Measurements from ENCODE around the gene GOLGA6L26. TPM values are rescaled to one million over a fixed set of nuclear protein-coding genes. Genes with fewer than 3 reads are reported as not detected.
"Not testable (repeated sequence)": the region's sequence is repeated elsewhere in the genome, so short reads cannot be mapped to it uniquely, and the experiment has no call there.

Gene GOLGA6L26, protein sequence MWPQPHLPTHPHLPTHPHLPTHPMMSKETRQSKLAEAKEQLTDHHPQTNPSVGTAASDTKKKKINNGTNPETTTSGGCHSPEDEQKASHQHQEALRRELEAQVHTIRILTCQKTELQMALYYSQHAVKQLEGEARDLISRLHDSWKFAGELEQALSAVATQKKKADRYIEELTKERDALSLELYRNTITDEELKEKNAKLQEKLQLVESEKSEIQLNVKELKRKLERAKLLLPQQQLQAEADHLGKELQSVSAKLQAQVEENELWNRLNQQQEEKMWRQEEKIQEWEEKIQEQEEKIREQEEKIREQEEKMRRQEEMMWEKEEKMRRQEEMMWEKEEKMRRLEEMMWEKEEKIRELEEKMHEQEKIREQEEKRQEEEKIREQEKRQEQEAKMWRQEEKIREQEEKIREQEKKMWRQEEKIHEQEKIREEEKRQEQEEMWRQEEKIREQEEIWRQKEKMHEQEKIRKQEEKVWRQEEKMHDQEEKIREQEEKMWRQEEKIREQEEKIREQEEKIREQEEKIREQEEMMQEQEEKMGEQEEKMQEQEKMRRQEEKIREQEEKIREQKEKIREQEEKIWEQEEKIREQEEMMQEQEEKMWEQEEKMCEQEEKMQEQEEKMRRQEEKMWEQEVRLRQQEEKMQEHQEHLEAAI
- not detected for polyA plus RNA-seq (ENCODE audit: insufficient read depth in 1 of 5, insufficient read length in 5 of 5, low replicate concordance in 1 of 5)
- long read RNA-seq, donor 1 = 0 reads
- long read RNA-seq, donor 2 = 0 reads
- long read RNA-seq, donor 3 = 0 reads
- long read RNA-seq, donor 4 = 0 reads
- long read RNA-seq, donor 5 = 0 reads
- long read RNA-seq, donor 6 = 0 reads
- long read RNA-seq, donor 7 = 0 reads
- long read RNA-seq, donor 8 = 0 reads

DNA sequence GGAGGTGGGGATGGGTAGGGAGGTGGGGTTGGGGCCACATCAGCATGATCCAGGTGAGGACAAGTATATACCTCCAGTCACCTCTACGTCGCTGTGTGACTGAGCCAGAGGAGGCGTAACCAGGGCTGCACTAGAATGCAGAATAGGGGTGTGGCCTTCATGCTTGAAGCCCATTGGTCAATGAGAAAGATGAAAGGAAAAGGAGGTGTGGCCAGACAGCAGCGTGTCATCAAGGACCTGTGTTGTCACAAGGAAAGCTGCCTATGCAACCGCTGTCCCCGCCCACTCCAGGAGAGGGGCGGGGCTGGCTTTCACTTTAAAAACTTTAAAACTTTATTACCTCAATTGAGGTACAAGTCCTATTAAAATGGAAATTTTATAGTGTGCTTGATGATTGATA, at the start of gene GOLGA6L26:
GOLGA6L26 (minus strand) TSS at position 101 of the 400 bp plus-strand sequence; CDS start at position 40, 61 bp downstream.
- not testable (repeated sequence) for DNase-seq

DNA sequence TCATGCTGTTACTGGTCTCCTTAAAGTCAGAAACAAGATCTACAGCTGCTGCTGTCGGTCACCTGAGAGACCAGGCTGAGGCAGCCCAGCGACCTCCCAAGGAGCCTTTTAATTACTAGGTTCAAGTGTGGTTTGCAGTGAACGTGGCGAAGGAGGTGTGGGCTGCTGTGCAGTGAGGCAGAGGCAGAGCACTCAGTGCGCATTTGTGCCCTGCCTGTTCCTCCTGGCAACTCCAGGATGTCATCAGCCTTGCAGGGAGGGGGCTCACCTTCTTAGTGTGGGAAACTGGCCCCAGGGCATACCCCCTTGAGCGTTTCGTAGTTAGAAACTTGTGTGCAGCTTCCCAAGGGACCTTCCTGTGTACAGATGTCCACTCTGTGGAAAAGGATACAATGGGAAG, 47.2 kb upstream of the GOLGA6L26 start:
- not testable (repeated sequence) for DNase-seq

DNA sequence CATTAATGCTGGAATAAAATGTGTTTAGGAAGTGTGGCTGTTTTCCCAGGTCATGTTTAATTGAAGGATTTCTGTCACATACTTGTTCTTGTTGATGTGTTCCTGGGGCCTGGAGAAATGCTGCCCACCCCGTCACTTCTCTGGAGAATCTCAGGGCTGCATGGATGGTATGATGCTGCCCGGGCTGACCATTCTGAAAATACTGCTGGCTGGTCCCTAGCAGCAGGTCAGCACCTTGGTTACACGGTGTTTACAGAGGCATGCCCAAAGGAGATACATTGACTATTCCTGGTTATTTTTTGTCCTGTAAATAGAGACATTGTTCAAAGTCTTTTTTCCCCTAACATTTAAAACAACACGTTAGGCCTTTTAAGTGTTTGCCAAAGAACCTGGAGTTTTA, 46.7 kb upstream of the GOLGA6L26 start:
- not testable (repeated sequence) for DNase-seq

DNA sequence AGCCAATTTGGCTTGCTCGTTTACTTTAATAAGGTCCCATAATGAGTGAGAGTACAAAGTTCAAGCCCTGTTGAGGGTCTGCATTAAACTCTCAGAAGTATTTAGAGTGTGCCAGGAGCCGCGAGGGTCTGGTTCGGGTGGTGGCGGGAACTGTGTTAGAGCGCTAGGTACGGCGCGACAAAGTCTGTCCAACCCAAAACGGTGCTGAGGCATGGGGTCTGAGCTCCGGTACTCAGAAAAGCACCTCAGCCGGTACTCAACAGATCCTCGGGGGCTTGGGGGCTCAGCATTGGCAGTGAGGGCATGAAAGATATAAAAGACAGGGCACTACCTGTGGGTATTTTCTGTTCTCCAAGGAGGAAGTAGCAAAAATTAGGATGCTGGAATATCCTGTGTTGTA, 45.0 kb upstream of the GOLGA6L26 start:
- DNase-seq = not testable (repeated sequence)

DNA sequence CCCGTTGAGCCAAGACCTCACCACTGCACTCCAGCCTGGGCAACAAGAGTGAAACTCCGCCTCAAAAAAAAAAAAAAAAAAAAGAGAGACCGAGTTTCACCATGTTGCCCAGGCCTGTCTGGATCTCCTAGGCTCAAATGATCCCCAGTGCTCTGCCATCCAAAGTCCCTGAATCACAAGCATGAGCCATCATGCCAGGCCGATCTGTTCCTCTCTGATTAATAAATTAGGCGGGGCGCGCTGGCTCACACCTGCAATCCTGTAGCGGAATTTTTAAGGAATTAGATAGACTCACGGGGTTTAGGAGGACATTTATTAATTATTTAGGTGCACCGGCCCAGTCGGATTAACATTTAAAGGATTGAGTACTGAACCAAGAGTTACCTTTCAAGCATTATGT, 40.2 kb upstream of the GOLGA6L26 start:
- DNase-seq = not testable (repeated sequence)

DNA sequence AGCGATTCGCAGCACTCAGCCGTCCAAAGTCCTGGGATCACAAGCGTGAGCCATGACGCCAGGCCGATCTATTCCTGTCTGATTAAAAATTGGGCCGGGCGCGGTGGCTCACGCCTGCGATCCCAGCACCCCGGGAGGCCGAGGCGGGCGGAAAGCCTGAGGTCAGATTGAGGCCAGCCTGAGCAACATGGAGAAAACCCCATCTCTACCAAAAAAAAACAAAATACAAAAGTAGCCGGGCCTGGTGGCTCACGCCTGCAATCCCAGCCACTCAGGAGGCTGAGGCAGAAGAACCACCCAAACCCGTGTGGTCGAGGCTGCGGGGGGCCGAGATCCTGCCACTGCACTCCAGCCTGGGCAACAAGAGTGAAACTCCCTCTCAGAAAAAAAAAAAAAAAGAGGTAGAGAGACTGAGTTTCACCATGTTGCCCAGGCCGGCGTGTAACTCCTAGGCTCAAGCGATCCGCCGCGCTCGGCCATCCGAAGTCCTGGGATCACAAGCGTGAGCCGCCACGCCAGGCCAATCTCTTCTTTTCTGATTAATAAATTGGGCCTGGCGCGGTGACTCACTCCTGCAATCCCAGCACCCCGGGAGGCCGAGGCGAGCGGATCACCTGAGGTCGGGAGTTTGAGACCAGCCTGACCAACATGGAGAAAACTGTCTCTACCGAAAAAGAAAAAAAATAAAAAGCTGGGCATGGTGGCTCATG, 39.0 kb upstream of the GOLGA6L26 start:
- DNase-seq = not testable (repeated sequence)

DNA sequence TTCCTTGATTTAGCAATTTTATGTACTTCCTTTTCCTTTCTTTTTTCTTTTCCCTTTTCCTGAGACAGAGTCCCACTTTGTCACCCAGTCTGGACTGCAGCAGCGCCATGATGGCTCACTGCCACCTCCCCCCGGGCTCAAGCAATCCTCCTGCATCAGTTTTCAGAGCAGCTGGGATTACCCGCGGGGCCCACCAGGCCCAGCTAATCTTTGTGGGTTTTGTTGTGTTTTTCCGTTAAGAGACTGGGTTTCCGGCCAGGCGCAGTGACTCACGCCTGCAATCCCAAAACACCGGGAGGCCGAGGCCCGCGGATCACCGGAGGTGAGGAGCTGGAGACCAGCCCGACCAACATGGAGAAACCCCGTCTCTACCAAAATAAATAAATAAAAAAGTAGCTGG, 38.3 kb upstream of the GOLGA6L26 start:
- DNase-seq = no peak

DNA sequence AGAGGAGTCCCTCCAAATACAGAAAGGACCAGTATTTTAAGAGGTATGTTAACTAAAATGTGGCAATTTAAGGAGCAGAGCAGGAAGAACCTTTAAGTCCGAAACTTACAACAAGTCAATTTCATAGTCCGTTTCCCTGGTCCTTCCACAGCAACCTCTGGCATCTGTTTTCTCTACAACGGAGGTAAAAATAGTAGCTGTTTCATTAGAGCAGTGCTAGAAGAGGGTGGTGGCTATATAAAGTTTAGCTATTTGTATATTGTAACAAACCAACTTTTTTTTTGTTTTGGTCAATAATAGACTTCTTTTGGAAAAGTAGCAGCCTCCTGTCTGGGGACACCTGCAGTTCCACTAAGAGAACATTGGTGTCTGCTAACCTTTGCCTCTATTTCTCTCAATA, 37.9 kb upstream of the GOLGA6L26 start:
- DNase-seq = not testable (repeated sequence)

DNA sequence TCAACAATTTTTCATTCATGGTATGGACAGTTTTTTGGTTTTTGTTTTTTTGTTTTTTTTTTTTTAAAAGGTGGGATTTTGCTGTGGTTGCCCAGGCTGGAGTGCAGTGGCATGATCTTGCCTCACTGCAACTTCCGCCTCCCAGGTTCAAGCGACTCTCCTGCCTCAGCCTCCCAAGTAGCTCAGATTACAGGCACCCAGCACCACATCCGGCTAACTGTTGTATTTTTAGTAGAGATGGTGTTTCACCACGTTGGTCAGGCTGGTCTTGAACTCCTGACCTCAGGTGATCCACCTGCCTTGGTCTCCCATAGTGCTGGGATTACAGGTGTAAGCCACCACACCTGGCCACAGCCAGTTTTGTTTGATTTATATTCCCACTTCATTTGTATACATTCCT, 37.1 kb upstream of the GOLGA6L26 start:
- not testable (repeated sequence) for DNase-seq

DNA sequence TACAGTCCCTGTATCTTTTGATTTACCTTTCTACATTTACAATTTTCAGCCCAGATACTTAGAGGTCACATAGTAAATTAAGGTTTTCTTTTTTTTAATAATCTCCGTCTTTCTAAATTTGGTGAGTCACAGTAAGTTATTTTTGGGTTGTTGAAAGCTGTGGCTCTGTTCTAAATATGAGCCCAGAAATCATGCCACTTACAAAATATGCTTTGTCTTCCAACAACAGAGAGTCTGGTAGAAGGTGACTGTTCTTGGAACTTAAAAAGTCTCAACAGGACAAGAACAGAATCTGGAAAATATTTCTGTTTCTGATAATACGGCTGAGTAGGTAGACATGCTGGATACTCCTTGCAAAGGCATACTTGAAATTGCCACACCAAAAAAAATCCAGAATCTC, 36.6 kb upstream of the GOLGA6L26 start:
- DNase-seq = no peak

DNA sequence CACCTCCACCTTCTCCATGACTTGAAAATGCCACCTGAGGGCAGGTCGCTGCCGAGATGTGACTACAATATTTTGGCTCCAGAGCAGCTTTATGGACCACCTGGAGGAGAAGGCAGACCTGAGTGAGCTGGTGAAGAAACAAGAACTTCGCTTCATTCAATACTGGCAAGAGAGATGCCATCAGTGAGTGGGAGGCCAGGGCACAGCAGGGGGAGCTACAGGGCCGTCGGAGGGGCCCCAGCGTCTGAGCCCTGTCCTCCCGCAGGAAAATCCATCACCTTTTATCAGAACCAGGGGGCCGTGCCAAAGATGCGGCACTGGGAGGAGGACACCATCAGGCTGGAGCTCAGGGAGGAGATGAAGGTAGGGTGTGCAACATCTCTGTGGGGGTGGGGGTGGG, 30.3 kb upstream of the GOLGA6L26 start:
- DNase-seq = not testable (repeated sequence)

DNA sequence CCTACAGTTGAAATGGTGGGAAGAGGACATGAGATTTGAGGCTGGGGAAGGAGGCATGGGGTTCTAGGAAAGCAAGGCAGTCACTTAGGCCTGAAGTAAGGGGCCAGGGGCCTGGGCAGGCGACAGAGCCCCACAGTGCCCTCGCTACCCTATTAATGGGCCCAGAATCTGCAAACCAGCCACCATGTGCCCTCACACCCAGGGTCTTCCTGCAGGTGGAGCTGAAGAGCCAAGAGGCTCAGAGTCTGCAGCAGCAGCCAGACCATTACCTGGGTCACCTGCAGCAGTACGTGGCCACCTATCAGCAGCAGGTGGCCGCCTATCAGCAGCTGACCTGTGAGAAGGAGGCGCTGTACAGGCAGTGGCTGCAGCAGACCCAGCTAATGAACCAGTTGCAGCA, 28.6 kb upstream of the GOLGA6L26 start:
- DNase-seq = not testable (repeated sequence)

DNA sequence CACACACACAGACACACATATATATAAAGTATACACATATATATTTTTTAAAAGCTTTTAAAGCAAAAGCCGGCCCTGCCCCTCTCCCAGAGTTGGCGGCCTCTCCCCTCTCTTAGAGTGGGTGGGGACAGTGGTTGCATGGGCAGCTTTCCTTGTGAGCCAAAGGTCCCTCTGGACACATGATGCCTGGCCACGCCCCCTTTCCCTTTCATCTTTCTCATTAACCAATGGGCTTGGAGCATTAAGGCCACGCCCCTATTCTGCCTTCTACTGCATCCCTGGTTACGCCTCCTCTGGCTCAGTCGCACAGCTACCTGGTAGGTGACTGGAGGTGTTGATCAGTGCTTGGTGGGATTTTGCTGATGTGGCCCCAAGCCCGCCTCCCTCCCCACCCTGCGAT, 20.5 kb upstream of the GOLGA6L26 start, which contains the start of gene GOLGA8S:
GOLGA8S (plus strand) TSS at position 301 of the 400 bp plus-strand sequence; CDS start at position 363, 62 bp downstream.
- DNase-seq = not testable (repeated sequence)

DNA sequence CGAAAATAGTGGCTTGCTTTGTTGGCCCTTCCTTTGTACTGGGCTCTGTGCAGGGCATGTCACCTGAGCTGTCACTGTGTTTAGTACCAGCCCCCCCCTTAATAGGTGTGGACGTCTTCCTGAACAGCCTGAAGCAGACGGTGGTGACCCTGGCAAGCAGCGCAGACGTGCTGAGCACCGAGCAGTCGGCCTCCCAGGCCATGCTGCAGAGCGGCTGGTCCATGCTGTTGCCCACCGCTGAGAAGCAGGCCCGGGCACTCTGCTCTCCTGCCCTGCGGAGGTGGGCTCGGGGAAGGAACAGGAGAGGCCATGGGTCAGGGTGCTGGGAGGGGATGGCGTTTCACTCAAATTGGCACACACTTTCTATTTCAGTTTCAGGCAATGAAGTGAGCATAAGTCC, 22.8 kb downstream of the GOLGA6L26 start:
- not testable (repeated sequence) for DNase-seq

DNA sequence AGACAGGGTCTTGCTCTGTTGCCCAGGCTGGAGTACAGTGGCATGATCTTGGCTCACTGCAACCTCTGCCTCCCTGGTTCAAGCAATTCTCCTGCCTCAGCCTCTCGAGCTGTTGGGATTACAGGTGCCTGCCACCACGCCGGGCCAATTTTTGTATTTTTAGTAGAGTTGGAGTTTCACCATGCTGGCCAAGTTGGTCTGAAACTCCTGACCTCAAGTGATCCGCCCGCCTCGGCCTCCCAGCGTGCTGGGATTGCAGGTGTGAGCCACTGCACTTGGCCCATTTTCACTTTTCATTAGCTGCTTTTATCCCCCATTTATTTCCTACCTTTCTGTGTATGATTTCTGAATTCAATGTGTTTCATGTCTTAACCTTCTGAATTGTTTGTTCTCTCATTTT, 28.1 kb downstream of the GOLGA6L26 start:
- not testable (repeated sequence) for DNase-seq

DNA sequence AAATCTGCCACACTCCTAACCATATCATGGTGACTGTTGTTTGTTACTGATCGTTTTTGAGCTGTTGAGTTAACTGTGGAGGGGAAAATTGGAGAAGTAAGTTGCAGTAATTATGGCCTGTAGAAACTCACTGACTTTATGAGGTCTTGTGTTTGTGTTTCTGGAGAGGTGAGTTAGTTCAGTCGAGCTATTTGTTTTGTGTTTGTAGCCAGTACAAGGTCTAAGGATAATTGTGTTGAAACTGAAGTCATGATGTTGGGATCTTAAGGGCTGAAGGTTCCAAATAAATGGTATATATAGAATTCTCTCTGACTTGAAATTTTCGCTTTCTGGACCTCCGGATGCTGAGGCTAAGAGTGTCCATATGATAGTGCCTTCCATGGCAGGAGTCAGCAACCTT, 29.2 kb downstream of the GOLGA6L26 start:
- not testable (repeated sequence) for DNase-seq

DNA sequence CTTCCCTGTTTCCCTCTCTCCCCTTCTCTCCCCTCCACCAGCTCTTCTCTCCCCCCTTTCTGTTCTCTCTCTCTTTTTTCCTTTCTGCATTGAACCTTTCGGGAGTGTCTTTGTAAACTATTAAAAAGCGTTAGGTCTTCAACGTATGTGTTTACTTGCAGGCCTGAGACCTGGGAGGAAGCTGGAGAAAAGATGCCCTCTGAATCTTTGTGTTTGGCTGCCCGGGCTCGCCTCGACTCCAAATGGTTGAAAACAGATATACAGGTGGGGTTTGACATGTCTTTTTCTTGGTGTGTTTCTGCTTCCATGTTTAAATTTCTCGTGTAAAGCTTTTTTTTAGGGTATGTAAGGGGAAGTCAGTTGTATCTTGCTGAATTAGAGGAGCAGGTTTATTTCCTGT, 29.7 kb downstream of the GOLGA6L26 start:
- DNase-seq = not testable (repeated sequence)

DNA sequence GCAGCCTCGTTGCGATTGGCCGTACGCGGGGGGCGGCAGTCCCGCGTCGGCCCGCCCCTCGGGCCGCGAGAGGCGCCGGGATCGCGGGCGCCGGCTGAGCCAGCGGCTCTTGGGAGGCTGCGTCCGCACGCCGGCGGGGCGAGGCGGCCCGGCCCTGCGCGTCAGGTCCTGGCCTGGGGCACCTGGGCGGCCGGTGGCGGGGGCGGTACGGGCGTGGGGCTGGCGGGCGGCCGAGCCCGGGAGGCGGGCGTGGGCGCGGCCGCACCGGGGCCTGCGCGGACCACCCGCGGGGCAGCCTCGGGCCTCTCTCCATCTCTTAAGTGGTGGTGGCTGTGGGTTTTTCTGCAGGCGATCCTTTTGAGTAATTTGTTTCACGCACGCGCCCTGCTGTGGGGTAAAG, 30.3 kb downstream of the GOLGA6L26 start:
- peak; percentile 1 to 7 for DNase-seq

DNA sequence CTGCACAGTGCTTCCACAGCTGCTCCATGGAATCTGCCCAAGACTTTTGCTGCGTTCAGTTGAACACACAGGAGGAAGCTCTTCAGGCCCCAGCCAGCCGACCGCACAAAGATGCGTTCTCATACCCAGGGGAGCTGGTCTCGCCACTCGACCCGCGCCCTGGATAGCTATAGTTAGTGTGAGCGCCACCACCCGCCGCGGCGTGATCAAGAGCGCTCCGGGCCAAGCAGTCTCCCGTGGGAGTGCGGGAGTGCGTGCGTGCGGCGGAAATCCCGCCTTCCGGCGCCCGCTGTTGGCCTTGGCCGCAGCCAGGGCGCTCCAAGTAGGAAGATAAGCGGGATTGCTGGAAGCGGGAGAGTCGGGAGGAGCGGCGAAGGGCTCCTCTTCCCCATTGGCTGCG, 30.8 kb downstream of the GOLGA6L26 start:
- DNase-seq = not testable (repeated sequence)
